H9 (cell line): ENCODE data around the gene BBS2. TPM values are rescaled to one million over a fixed set of nuclear protein-coding genes. Genes with fewer than 3 reads are reported as not detected.

Source experiments
- DNase-seq: peaks from one replicate; pipeline ENCODE4 v3.0.0-alpha.2; 2017
- H2AFZ ChIP-seq: one replicate; pipeline ENCODE4 v1.6.1; 2013; ENCODE audit warnings: mild to moderate bottlenecking, low read length, control low read depth, moderate library complexity
- H2AK5ac ChIP-seq: 2 replicates; pipeline ENCODE4 v1.6.1; 2013; ENCODE audit warnings: low read length, control low read depth, mixed read lengths; ENCODE audit not compliant: insufficient read length
- H2BK120ac ChIP-seq: one replicate; pipeline ENCODE4 v1.6.1; 2013; ENCODE audit warnings: low read depth, mild to moderate bottlenecking, low read length, control low read depth, inconsistent platforms; ENCODE audit not compliant: poor library complexity, severe bottlenecking
- H2BK12ac ChIP-seq: 2 replicates; pipeline ENCODE4 v1.6.1; 2013; ENCODE audit warnings: low read length, control low read depth, mixed read lengths, low read depth; ENCODE audit not compliant: insufficient read length
- H2BK15ac ChIP-seq: 2 replicates; pipeline ENCODE4 v1.6.1; 2013; ENCODE audit warnings: low read depth, low read length, control low read depth
- H2BK20ac ChIP-seq: one replicate; pipeline ENCODE4 v1.6.1; 2013; ENCODE audit warnings: low read depth, mild to moderate bottlenecking, low read length, control low read depth, inconsistent platforms; ENCODE audit not compliant: poor library complexity, severe bottlenecking
- H2BK5ac ChIP-seq: 2 replicates; pipeline ENCODE4 v1.6.1; 2013; ENCODE audit warnings: low read length, control low read depth, mixed read lengths; ENCODE audit not compliant: insufficient read length
- H3K14ac ChIP-seq: 2 replicates; pipeline ENCODE4 v1.6.1; 2013; ENCODE audit warnings: low read length, control low read depth; ENCODE audit not compliant: insufficient read depth
- H3K18ac ChIP-seq: 2 replicates; pipeline ENCODE4 v1.6.1; 2013; ENCODE audit warnings: low read depth, mild to moderate bottlenecking, mixed read lengths, low read length, control low read depth; ENCODE audit not compliant: insufficient read length
- H3K23ac ChIP-seq: 2 replicates; pipeline ENCODE4 v1.6.1; 2013; ENCODE audit warnings: low read length, control low read depth, mixed read lengths, low read depth; ENCODE audit not compliant: insufficient read length
- H3K23me2 ChIP-seq: 2 replicates; pipeline ENCODE4 v1.6.1; 2013; ENCODE audit warnings: low read depth, mild to moderate bottlenecking, mixed read lengths, low read length, control low read depth; ENCODE audit not compliant: insufficient read length, poor library complexity, severe bottlenecking
- H3K27ac ChIP-seq: 2 replicates; pipeline ENCODE4 v1.5.1; 2013; ENCODE audit warnings: low read length, control low read depth, mixed read lengths, low read depth; ENCODE audit not compliant: insufficient read length
- H3K27me3 ChIP-seq: 2 replicates; pipeline ENCODE4 v1.6.1; 2013; ENCODE audit warnings: low read length, control low read depth, inconsistent platforms; ENCODE audit not compliant: insufficient read depth
- H3K4ac ChIP-seq: 2 replicates; pipeline ENCODE4 v1.6.1; 2013; ENCODE audit warnings: low read depth, mild to moderate bottlenecking, control low read depth, inconsistent platforms, low read length, moderate library complexity
- H3K4me1 ChIP-seq: 2 replicates; pipeline ENCODE4 v1.6.1; 2013; ENCODE audit warnings: low read length, control low read depth, inconsistent platforms; ENCODE audit not compliant: insufficient read depth
- H3K4me2 ChIP-seq: 2 replicates; pipeline ENCODE4 v1.6.1; 2013; ENCODE audit warnings: low read length, control low read depth, mixed read lengths; ENCODE audit not compliant: insufficient read length, insufficient read depth
- H3K56ac ChIP-seq: 2 replicates; pipeline ENCODE4 v1.6.1; 2013; ENCODE audit warnings: low read depth, mild to moderate bottlenecking, mixed read lengths, low read length, control low read depth; ENCODE audit not compliant: insufficient read length
- H3K79me1 ChIP-seq: 2 replicates; pipeline ENCODE4 v1.6.1; 2013; ENCODE audit warnings: low read depth, mild to moderate bottlenecking, moderate library complexity, low read length, control low read depth, inconsistent platforms; ENCODE audit not compliant: insufficient read depth, poor library complexity, severe bottlenecking
- H3K79me2 ChIP-seq: 2 replicates; pipeline ENCODE4 v1.6.1; 2013; ENCODE audit warnings: low read length, control low read depth, inconsistent platforms; ENCODE audit not compliant: insufficient read depth
- H3K9ac ChIP-seq: 2 replicates; pipeline ENCODE4 v1.6.1; 2013; ENCODE audit warnings: low read length, control low read depth, mixed read lengths; ENCODE audit not compliant: insufficient read length; ENCODE audit errors: extremely low read depth
- H3K9me3 ChIP-seq: one replicate; pipeline ENCODE4 v1.6.1; 2013; ENCODE audit warnings: low read depth, low read length, inconsistent platforms; ENCODE audit not compliant: control insufficient read depth
- H3T11ph ChIP-seq: one replicate; pipeline ENCODE4 v1.6.1; 2013; ENCODE audit warnings: mild to moderate bottlenecking, low read length, control low read depth, inconsistent platforms
- H4K20me1 ChIP-seq: one replicate; pipeline ENCODE4 v1.6.1; 2013; ENCODE audit not compliant: control insufficient read depth, insufficient read length, insufficient read depth
- H4K5ac ChIP-seq: 2 replicates; pipeline ENCODE4 v1.6.1; 2013; ENCODE audit warnings: low read depth, mild to moderate bottlenecking, mixed read lengths, low read length, control low read depth; ENCODE audit not compliant: insufficient read length
- H4K8ac ChIP-seq: replicated peaks from 2 replicates; pipeline ENCODE4 v1.6.1; 2013; ENCODE audit warnings: low read length, control low read depth, mixed read lengths, low read depth; ENCODE audit not compliant: insufficient read length
- H4K91ac ChIP-seq: 2 replicates; pipeline ENCODE4 v1.6.1; 2013; ENCODE audit warnings: low read depth, mild to moderate bottlenecking, moderate library complexity, mixed read lengths, low read length, control low read depth; ENCODE audit not compliant: insufficient read length
- H3K27ac Mint-ChIP-seq, 3 experiments: 2 replicates in 2 of 3; 3 replicates in 1 of 3; pipeline ENCODE4 v1.8.0; 2020 to 2021; ENCODE audit warnings: mixed read lengths in 3 of 3, mild to moderate bottlenecking in 1 of 3, moderate library complexity in 1 of 3
- H3K27me3 Mint-ChIP-seq: 2 replicates; pipeline ENCODE4 v1.8.0; 2021; ENCODE audit warnings: low read depth, mild to moderate bottlenecking, moderate library complexity, mixed read lengths
- H3K36me3 Mint-ChIP-seq, 3 experiments: 2 replicates in 2 of 3; 3 replicates in 1 of 3; pipeline ENCODE4 v1.8.0; 2020 to 2021; ENCODE audit warnings: low read depth in 3 of 3, mixed read lengths in 3 of 3; ENCODE audit not compliant: insufficient read depth in 1 of 3
- H3K4me1 Mint-ChIP-seq, 2 experiments: 2 replicates each; pipeline ENCODE4 v1.8.0; 2020; ENCODE audit warnings: mixed read lengths in 2 of 2
- H3K4me3 Mint-ChIP-seq, 2 experiments: 2 replicates in 1 of 2; 3 replicates in 1 of 2; pipeline ENCODE4 v1.8.0; 2020 to 2021; ENCODE audit warnings: mild to moderate bottlenecking in 2 of 2, mixed read lengths in 2 of 2, moderate library complexity in 1 of 2
- H3K9me3 Mint-ChIP-seq, 2 experiments: 2 replicates in 1 of 2; 3 replicates in 1 of 2; pipeline ENCODE4 v1.8.0; 2020; ENCODE audit warnings: mild to moderate bottlenecking in 2 of 2, mixed read lengths in 2 of 2, moderate library complexity in 1 of 2
- WGBS: extraction: QIAGEN DNeasy Blood & Tissue Kit; methylation state at CpG from one replicate; pipeline ENCODE4 v1.1.7; 2013; ENCODE audit warnings: missing lambda C conversion rate, low lambda C conversion rate, mixed read lengths; ENCODE audit not compliant: insufficient read length; ENCODE audit errors: extremely low coverage; 5-methylcytosine and 5-hydroxymethylcytosine counted together
- total RNA-seq: library from RNA; stranded (reverse); gene quantifications from 2 replicates; pipeline ENCODE4 v1.2.1, GENCODE V29; 2021
- TF ChIP-seq, protein P1 (sequence below): fragments of 200-600 bp; sonication (generic); conservative IDR thresholded peaks from 3 replicates; pipeline ENCODE4 v1.8.0; 2021; ENCODE audit warnings: antibody characterized with exemption, mild to moderate bottlenecking

Gene BBS2
- total RNA-seq, 1 experiment from 2014 or later, result 13.1 TPM

DNA sequence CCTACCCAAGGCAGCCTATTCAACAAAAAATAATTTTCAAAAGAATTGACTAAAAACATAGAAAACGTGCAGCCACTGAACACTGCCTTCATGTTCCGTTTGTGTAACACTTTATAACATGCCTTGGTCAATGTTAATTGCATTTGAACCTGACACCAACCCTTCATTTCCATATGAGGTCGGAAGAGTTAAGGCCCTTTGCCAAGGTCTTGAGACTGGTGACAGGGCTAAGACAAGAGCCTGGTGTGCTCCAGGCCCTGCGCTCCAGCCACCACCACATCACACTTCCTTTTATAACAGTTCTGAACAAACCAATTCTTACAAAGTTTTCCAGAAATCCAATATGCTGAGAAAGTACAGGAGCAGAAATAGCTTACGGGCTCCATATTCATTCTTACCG lies 4.2 kb downstream of the BBS2 start:
- Histone ChIP-seq H3K79me2 (no peaks in the 10 kb centered on the region), H3K4me2 (no peak overlapping the region), H3K23ac (no peak overlapping the region), H3K4ac (no peak overlapping the region), H4K5ac (no peak overlapping the region), H3K4me1 (no peaks in the 10 kb centered on the region), H3K23me2 (peaks cover 6% of the 10 kb centered on the region), H4K8ac (no peak overlapping the region), H3K9me3 (no peaks in the 10 kb centered on the region), H3K79me1 (no peaks in the 10 kb centered on the region), H2BK12ac (no peak overlapping the region), H2BK15ac (no peak overlapping the region), H2AFZ (no peak overlapping the region), H2AK5ac (no peak overlapping the region), H2BK5ac (no peak overlapping the region), H3K27ac (no peak overlapping the region), H4K20me1 (no peaks in the 10 kb centered on the region), H3T11ph (no peak overlapping the region), H2BK120ac (no peak overlapping the region), H2BK20ac (no peak overlapping the region), H4K91ac (no peak overlapping the region), H3K18ac (no peak overlapping the region), H3K27me3 (no peaks in the 10 kb centered on the region), H3K14ac (no peak overlapping the region), H3K56ac (no peak overlapping the region), H3K9ac (no peak overlapping the region)
- Mint-ChIP-seq H3K9me3 (no peaks in the 10 kb centered on the region), H3K4me1 (peaks cover 6 to 15% of the 10 kb centered on the region in 2 experiments), H3K4me3 (no peak overlapping the region), H3K27me3 (peaks cover 3% of the 10 kb centered on the region; the same call in 1 of the 2 replicates), H3K36me3 (no peaks in the 10 kb centered on the region; a peak in 2 of 7 replicates), H3K27ac (no peak overlapping the region)
- no peak for DNase-seq
- TF ChIP-seq, protein P1, sequence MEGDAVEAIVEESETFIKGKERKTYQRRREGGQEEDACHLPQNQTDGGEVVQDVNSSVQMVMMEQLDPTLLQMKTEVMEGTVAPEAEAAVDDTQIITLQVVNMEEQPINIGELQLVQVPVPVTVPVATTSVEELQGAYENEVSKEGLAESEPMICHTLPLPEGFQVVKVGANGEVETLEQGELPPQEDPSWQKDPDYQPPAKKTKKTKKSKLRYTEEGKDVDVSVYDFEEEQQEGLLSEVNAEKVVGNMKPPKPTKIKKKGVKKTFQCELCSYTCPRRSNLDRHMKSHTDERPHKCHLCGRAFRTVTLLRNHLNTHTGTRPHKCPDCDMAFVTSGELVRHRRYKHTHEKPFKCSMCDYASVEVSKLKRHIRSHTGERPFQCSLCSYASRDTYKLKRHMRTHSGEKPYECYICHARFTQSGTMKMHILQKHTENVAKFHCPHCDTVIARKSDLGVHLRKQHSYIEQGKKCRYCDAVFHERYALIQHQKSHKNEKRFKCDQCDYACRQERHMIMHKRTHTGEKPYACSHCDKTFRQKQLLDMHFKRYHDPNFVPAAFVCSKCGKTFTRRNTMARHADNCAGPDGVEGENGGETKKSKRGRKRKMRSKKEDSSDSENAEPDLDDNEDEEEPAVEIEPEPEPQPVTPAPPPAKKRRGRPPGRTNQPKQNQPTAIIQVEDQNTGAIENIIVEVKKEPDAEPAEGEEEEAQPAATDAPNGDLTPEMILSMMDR, result no peak
- no CpG with 5 or more reads among the region's 6 CpGs for WGBS
